Breast epithelium (tissue), 4 donors: ENCODE measurements around the gene HEXD. TPM values are rescaled to one million over a fixed set of nuclear protein-coding genes. Genes with fewer than 3 reads are reported as not detected.
A peak's percentile ranks its signal among the peaks of the same experiment; 100 is the strongest.

Experiments
- DNase-seq, 2 donors: peaks; one replicate each; pipeline ENCODE4 v3.0.0-alpha.2; 2019; ENCODE audit warnings: low spot score in 2 of 2
- H3K27ac ChIP-seq, 2 donors: fragments of 200-600 bp; sonication (generic) in 1 of 2; one replicate each; pipeline ENCODE4 v1.5.1; 2016 to 2019; ENCODE audit warnings: mild to moderate bottlenecking in 1 of 2
- H3K27me3 ChIP-seq, 2 donors: fragments of 200-600 bp; sonication (generic) in 1 of 2; one replicate each; pipeline versions ENCODE4 v1.5.1 to v1.6.0; 2017 to 2019; ENCODE audit warnings: control low read depth in 1 of 2, mild to moderate bottlenecking in 1 of 2
- H3K36me3 ChIP-seq: fragments of 200-600 bp; one replicate; pipeline ENCODE4 v1.5.1; 2019
- H3K4me1 ChIP-seq, 2 donors: fragments of 200-600 bp; sonication (generic); one replicate each; pipeline ENCODE4 v1.5.1; 2016 to 2019; ENCODE audit warnings: control low read depth in 1 of 2
- H3K4me3 ChIP-seq, 3 donors: fragments of 200-600 bp; sonication (generic); 1 replicate in 2 of 3; 2 replicates in 1 of 3; pipeline ENCODE4 v1.5.1; 2016 to 2019; ENCODE audit warnings: mild to moderate bottlenecking in 3 of 3, moderate library complexity in 2 of 3
- H3K9me3 ChIP-seq, 2 donors: fragments of 200-600 bp; sonication (generic) in 1 of 2; one replicate each; pipeline ENCODE4 v1.5.1; 2016 to 2019; ENCODE audit warnings: control low read depth in 1 of 2
- CTCF ChIP-seq, 3 donors: fragments of 450-650 bp; IDR thresholded peaks; one replicate each; pipeline ENCODE4 v1.5.1; 2016 to 2017; ENCODE audit warnings: antibody characterized with exemption in 3 of 3, mild to moderate bottlenecking in 3 of 3, moderate library complexity in 3 of 3
- POLR2A ChIP-seq: fragments of 450-650 bp; IDR thresholded peaks from one replicate; pipeline ENCODE4 v1.6.1; 2016; ENCODE audit warnings: antibody characterized with exemption, mild to moderate bottlenecking, moderate library complexity
- POLR2AphosphoS5 ChIP-seq, 3 donors: sonication (generic); formaldehyde crosslinking; IDR thresholded peaks; one replicate each; pipeline ENCODE4 v1.6.1; 2017; ENCODE audit warnings: antibody characterized with exemption in 3 of 3
- intact Hi-C: fragments of 100-400 bp; cut with DNase I; formaldehyde crosslinking; loops from one replicate; pipeline ENCODE4 v1.15.1; 2023; ENCODE audit warnings: low total_unique reads
- total RNA-seq, 3 donors: library from RNA; depleted of rRNA; stranded (reverse); fragments of >200 nt; gene quantifications; one replicate each; pipeline ENCODE4 v1.1.0, GENCODE V29; 2016

The HEXD gene
- total RNA-seq, 3 donors from 2014 or later = 48.2 to 157 (median 68.2) TPM

GRCh38 chr17:82444941-82445521 is 26.9 kb downstream of the HEXD start:
- Histone ChIP-seq H3K27ac (peak overlapping the region; percentile 70 to 78), H3K4me1 (peaks cover 14 to 25% of the 10 kb centered on the region in 2 donors), H3K36me3 (no peaks in the 10 kb centered on the region)

DNA sequence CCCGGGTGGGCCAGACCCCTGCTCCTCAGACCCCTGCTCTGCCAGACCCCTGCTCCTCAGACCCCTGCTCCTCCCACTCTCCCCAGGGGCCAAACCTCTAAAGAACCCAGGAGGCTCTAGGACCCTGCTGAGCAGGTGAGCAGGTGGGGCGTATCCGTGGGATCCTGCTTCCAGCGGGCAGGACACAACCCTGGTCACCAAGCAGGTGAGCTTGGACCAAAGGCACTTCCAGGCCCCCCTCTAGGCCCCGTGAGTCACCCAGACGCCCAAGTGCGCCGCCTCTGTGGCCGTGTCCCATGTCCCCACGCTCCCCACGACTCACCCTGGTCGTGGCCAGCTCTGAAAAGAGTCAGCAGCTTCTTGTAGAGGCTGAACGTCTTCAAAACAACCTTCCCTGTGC is 27.4 kb downstream of the HEXD start:
- Histone ChIP-seq H3K27ac (peak overlapping the region; percentile 70 to 78), H3K36me3 (no peaks in the 10 kb centered on the region)
- intact Hi-C loops = no loop called here

More at GRCh38 chr17:82444941-82445521, 26.9 kb downstream of the HEXD start:
- DNase-seq = peak in 1 of 2 donors; percentile 50
- no peak for TF ChIP-seq POLR2A
- no peak for TF ChIP-seq POLR2AphosphoS5 (IDR thresholded peaks at IDR 0.05)
- TF ChIP-seq CTCF (IDR thresholded peaks at IDR 0.05) = no peak
- H3K4me3 ChIP-seq = peak overlapping the region in 1 of 3 donors; percentile 30
- intact Hi-C loops = no loop called here
- no peaks in the 10 kb centered on the region for H3K9me3 ChIP-seq
- no peaks in the 10 kb centered on the region for H3K27me3 ChIP-seq

GRCh38 chr17:82446124-82446523 is 28.0 kb downstream of the HEXD start:
- H3K36me3 ChIP-seq = no peaks in the 10 kb centered on the region
- H3K27ac ChIP-seq = peak overlapping the region; percentile 70 to 78
- H3K4me1 ChIP-seq = peaks cover 14 to 25% of the 10 kb centered on the region in 2 donors
- DNase-seq = no peak
- H3K27me3 ChIP-seq = no peaks in the 10 kb centered on the region
- intact Hi-C loops = no loop called here
- no peaks in the 10 kb centered on the region for H3K9me3 ChIP-seq
- TF ChIP-seq POLR2AphosphoS5 (IDR thresholded peaks at IDR 0.05) = no peak
- TF ChIP-seq CTCF (IDR thresholded peaks at IDR 0.05) = no peak
- TF ChIP-seq POLR2A = no peak
- peak overlapping the region in 1 of 3 donors; percentile 30 for H3K4me3 ChIP-seq

More for the DNA sequence above, 27.4 kb downstream of the HEXD start:
- no peaks in the 10 kb centered on the region for H3K9me3 ChIP-seq
- no peaks in the 10 kb centered on the region for H3K27me3 ChIP-seq
- H3K4me1 ChIP-seq = peaks cover 14 to 25% of the 10 kb centered on the region in 2 donors
- TF ChIP-seq POLR2AphosphoS5 (IDR thresholded peaks at IDR 0.05) = no peak
- TF ChIP-seq POLR2A = no peak
- TF ChIP-seq CTCF (IDR thresholded peaks at IDR 0.05) = no peak
- DNase-seq = no peak
- peak overlapping the region in 1 of 3 donors; percentile 30 for H3K4me3 ChIP-seq

- peaks cover 16 to 25% of the 10 kb centered on the region in 2 donors for H3K4me1 ChIP-seq
- intact Hi-C loops = no loop called here
Observed at GRCh38 chr17:82446649-82447048, 28.5 kb downstream of the HEXD start.

More at GRCh38 chr17:82446649-82447048, 28.5 kb downstream of the HEXD start:
- H3K9me3 ChIP-seq = no peaks in the 10 kb centered on the region
- peak overlapping the region in 1 of 2 donors; percentile 78 for H3K27ac ChIP-seq
- no peaks in the 10 kb centered on the region for H3K27me3 ChIP-seq
- no peaks in the 10 kb centered on the region for H3K36me3 ChIP-seq
- no peak for TF ChIP-seq POLR2AphosphoS5 (IDR thresholded peaks at IDR 0.05)
- TF ChIP-seq POLR2A = no peak
- TF ChIP-seq CTCF (IDR thresholded peaks at IDR 0.05) = no peak
- DNase-seq = no peak
- H3K4me3 ChIP-seq = no peak overlapping the region
